Kidney tubule cell (primary cell): ENCODE data around the gene PKM.
"Not testable (repeated sequence)": the region's sequence is repeated elsewhere in the genome, so short reads cannot be mapped to it uniquely, and the experiment has no call there.

Experiments used
- DNase-seq: peaks from one replicate; pipeline ENCODE4 v3.0.0-alpha.2; 2018; ENCODE audit warnings: low spot score

Gene PKM

DNA sequence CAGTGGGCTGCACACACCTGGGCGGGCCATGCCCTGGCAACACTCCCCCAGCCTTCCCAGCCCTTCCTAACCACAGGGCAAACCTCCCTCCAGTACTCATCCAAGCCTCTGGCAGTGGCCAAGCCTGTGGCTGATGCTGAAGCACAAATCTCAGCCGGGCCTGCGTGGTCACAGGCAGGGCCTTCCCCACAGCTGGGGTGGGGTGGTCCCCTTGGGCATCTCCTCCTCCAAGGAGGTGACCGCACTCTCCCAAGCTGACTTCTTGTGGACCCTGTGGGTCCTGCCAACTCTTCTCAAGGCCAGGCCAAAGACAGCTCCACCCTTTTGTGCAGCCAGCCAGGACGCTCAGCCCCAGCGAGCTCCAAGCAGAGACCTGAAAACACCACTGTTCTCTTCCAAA, 54.8 kb downstream of the PKM start:
- DNase-seq, result no peak

DNA sequence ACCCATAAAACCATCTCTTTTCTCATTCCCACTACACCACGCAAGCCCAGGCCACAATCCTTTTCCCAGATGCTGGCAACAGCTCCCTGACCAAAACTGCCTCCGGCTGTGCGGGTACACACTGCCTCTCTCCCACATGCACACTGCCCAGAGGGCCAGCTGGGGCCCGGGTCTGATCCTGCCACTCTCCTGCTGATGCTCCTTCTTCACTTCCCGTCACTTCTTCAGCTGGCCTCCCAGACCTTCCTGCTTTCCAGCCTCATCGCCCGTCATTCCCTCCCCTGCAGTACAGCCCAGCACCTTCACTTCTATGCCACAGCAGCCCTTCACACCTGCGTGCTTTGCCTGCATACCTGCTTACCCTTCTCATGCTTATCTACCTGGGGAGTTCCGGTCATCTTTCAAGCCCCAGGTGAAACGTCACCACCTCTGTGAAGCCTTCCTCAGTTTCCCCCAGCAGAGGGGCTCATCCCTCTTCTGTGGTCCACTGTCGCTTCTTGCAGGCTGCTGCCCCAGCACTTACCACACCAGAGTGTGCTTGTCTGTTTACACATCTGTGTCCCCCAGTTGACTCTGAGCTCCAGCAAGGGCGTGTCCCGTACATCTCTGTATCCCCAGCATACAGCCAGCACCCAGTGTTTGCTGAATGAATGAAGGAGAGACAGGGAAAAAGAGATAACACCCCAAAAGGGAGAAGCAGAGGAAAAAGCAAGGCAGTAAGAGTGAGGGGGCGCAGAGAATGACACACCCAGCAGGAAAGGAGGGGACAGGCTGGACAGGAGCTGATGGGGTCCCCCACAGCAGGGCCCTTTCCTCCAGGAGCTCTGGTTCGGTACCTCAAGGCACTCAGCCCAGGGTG, 55.6 kb downstream of the PKM start:
- DNase-seq, result no peak

DNA sequence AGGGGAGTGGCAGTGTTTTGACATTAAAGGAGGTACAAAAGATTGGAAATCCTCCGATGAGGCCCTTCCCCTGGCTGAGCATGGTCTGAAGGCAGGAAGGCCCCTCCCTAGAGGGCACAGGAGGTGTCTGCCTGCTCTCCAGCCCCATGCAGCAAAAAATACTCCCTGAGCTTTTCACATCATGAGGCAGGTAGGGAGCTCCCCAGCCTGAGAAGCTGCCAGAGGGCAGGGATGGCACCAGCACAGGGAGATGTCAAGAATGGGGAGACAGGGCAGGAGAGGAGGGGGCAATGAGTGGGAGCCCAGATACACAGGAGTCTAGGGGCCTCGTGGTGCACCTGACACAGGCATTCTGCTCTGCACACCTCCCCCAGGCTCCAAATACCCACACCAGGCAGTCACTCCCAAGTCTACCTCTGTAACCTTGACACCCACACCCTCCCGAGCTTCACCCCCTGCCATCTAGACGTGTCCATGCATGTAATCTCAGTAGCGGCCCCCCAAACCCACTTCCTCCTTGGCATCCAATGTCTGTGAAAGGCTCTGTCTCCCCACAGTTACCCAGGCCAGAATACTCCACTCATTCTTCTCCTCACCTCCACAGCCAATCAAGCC, 56.3 kb downstream of the PKM start:
- DNase-seq, result no peak

DNA sequence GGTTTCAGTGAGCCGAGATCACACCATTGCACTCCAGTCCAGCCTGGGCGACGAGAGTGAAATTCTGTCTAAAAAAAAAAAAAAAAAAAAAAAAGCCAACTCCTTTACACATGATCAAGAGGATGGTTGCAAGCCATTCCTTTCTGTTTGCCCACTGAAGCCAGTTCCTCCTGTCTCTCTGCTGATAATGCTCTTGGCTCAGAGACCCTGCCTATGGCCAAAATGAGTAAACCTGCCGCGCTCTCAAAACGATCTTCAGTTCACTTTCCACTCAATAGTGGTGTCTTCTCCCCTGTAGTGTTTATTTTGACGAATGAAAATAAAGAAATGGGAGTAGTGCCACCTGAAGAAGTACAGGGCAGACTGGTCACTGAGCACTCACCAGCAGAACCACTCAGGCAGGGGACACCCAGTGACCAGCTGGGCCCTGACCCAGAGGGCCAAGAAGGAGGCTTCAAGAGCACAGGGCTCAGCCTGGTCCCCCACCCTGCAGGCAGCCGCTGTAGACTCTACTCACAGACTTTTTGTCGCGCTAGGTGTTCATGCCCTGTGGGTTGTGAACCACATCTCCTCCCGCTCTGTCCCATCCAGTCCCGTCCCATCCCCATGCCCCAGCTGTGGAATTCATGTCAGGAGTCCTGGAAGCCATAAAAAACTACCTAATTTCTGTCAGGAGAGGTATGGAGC, 57.0 kb downstream of the PKM start:
- no peak for DNase-seq

DNA sequence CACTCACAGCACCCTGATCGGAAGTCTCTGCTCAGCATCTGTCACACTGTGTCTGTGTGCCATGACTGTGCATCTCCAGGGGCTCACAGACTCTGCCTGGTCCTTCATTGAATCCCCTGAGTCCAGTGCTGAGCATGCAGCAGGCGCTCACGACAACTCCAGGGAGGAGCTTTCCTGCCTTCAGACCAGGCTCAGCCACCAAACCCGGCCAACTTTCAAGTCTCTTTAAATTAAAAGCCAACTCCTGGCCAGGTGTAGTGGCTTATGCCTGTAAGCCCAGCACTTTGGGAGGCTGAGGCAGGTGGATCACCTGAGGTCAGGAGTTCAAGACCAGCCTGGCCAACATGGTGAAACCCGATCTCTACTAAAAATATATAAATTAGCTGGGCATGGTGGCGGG, 57.6 kb downstream of the PKM start:
- DNase-seq, result no peak

DNA sequence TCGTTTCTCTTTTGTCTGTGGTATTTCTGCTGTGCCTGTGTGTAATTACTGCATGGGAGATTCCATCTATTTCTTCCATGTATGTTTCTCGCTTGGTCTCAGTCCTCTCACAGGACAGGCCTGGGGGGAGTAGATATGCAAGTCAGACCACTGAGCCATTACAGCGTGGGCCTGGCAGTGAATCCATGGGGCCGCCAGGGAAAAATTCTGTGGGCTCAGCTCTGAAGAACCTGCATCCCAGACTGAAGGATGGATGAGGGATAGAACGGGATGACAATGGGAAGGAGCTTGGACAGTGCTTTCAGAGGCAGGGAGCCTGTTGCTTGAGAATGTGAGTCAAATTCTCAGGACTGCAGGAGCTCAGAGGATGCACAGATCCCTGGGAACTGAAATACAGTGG, 58.2 kb downstream of the PKM start:
- no peak for DNase-seq

DNA sequence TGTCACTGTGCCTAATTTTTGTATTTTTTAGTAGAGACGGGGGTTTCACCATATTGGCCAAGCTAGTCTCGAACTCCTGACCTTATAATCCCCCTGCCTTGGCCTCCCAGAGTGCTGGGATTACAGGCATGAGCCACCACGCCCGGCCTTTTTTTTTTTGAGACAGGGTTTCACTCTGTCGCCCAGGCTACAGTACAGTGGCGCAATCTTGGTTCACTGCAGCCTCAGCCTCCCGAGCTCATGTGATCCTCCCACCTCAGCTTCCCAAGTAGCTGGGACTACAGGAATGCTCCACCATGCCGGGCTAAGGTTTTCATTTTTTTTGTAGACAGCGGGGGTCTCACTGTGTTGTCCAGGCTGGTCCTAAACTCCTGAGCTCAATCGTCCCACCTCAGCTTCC, 59.0 kb downstream of the PKM start:
- not testable (repeated sequence) for DNase-seq

DNA sequence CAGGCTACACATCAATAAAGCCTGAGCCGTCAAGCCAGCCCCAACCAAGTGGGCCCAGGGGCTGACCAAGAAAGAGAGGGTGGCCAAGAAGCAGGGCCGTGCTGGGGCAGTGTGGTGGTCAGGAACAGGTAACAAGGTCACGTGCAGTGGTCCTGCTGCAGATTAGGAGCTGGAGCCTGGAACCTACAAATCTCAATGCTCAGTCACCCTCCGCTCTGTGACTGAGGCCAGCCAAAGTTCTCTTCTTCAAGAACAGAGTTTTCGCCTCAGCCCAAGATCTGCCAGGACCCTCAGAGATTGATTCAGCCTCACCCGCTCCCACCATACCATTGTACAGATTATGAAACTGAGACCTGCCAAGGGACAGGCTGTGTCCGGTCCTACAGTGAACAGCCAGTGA, 60.3 kb downstream of the PKM start:
- DNase-seq, result no peak

DNA sequence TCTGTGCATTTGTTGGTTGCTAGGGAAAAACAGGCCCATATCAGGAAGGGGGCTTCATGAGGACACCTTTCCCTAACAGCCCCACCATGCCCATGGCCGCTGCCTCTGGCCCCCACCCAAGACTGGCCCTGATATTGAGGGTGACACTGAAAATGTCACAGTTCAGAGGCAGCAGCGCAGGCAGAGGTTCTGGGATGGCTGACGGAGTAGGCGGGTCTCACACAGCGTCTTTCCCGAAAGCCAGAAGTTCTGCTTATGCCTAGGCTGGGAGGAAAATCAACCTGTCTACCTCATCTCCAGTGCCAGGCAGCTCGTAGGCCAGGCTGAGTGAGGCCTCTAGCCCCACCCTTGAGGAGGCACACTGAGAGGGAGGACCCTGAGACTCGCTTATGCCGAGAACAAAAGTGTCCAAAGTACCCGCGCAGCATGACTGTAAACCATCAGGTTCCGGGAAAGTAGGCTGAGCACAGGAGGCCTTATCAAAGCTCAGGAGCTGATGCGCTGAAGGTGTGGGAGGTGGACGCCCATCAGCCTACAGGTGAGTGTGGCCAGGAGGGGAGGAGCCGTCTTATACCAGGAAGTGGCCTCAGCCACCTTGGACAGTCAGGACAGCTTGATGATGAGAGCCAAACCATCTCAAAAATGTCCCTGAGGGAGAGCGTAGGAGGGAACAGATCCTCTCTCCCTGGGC, 60.9 kb downstream of the PKM start:
- DNase-seq, result no peak

DNA sequence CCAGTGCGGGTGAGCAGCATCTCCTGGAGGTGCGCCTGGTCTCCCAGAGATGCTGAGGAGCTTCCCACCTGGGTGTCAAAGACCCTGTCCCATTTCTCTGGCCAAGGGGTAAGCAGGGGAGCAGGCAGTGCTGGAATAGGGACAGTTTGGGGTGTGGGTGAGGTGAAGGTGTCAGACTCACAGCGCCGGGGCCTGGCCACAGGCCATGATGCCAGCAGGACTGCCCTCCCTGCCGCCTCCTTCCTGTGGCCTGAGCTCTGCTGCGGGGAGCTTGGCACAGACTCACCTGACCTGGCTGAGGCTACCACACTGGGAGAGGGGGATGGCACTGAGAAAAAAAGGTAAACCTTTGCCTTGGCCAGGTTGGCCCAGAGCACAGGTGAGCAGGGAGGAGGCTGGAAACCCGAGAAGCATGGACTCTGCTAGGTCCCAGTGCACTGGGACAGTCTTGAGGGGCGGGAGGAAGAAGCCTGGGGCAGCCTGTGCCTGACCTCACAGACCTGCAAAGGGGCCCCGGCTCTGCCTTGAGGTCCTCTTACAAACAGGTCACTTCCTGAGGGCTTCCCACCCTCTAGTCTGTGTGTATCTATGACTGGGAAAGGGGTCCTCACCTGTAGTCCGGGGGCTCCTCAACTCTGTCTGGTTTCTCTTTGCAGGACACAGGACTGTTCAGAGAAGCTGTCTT, 61.6 kb downstream of the PKM start:
- DNase-seq, result no peak

DNA sequence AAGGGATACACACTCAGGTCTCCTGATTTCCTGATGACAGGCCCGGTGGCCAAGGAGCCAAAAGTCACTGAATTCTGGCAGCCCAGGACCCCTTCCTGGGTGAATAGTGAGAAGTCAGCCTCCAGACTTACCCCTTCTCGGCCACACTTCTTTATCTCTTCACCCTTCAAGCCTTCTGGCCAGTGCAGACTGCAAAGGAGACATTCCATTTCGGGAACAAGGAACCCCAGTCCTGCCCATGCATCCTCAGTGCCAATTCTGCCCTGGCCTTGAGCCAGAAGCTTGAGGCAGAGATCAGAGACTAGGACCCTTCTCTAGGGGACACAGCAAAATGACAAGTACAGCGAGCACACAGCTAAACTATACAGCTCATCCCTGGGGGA, 62.2 kb downstream of the PKM start:
- no peak for DNase-seq

DNA sequence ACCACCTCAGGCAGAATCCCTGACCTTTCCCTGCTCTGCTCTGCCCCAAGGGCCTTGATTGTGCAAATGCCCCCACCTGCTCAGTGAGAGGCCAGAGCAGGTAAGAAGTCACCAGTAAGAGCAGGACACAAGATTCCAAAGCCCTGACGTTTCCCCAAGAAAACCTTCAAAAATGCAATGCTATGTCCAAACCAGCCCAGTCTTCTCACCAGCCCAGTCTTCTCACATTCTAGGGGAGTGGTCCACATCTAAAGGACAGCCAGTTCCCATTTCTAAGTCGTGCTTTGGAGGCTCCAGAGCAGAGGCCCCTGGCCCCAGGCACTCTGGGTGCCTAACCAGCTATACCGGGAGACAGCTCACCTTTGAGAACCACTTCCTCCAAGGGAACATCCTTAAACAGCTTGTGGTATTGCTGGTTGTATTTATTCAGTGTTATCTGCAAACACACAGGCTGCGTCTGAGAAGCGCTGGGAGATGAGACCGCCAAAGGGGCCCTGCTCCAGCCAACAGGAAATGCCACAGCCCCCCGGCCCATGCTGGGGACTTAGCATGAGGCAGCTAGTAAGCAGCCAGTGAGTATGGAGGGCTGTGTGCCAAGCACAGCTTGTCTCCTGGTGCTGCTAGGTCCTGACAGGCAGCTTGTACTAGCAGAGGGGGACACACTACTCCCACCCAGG, 62.7 kb downstream of the PKM start:
- DNase-seq, result peak; percentile 47

DNA sequence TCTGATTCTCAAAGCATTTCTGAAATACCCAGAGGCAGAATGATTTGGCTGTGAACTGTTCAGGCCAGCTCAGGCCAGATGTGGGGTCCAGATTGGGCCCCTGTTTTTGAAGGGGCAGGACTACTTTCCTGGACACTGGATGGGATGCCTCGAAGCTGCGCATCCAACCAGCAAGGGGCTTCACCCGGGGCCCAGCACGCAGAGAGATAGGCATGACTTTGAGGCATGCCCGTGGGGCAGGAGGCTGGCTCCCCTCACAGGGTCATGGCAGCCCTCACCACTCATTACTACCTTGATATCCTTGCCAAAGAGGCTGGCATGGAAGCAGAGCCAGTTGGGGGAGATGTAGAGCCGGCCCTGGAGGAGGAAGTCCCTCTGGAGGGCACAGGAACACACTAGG, 63.5 kb downstream of the PKM start:
- DNase-seq, result no peak

DNA sequence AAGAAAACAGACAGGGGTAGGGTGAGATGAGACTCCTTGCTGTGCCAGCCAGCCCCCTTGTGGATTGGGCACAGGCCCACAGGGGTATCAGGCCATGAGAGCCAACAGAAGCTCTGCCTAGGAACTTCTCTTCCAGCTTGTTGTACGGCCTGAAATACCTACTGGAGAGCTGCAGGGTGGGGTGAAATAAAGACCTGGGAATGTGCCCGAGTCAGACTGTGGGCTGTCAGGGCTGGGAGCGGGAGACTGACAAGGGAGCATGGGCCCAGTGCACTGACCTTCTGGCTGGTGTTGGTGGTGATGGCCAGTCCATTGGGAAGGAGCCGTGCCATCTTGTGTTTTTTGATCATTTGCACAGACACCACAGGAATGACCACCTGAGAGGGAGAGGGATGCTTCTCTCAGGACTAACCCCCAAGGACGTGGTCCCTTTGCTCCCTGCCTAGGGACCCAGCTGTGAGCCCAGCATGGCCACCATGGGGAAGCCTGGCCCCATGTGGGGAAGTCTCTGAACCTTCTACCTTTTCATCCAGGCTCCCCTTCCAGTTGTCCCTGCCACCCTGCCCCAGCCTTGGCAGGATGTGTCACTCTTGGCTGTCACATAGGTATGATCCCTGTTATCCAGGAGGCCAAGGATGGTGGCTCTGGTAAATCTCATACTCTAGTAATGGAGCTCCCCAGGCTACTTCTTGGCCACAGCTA, 64.1 kb downstream of the PKM start:
- no peak for DNase-seq

DNA sequence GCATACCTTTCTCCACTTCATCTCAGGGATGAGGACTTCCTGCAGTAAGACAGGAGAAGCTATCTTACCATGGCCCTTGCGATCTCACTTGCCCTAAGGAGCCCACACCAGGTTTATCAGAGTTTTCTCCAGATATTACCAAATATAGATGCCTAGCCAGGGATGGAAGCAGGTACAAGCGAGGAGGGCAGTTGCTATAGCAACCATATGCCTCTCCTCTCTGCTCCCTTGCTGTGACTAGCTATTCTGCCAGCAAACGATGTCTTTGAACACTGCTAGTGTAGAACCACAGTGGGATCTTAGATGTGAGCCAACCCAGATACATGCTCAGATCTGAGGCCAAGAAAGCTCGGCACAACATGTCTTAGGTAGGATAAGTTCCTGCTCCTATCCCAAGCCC, 67.3 kb downstream of the PKM start:
- DNase-seq, result no peak

DNA sequence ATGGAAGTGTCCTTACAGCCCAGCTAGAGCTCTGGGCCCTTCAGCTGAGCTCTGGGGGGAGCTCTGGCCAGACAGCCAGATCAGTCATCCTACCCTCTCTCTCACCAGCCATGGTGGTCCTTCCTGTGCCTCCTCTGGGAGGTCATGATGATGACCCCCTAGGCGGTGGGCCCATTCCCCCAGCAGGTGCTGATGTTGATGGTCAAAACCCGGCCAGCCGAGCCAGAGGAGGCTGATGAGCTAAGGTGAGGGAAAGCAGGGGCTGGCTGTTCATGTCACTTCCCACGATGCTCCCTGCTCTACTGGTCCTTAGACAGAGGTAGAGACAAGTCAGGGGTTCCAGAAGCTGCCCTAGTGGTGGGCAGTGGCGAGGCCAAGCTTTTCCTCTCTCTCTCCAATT, 68.4 kb downstream of the PKM start:
- DNase-seq, result no peak

DNA sequence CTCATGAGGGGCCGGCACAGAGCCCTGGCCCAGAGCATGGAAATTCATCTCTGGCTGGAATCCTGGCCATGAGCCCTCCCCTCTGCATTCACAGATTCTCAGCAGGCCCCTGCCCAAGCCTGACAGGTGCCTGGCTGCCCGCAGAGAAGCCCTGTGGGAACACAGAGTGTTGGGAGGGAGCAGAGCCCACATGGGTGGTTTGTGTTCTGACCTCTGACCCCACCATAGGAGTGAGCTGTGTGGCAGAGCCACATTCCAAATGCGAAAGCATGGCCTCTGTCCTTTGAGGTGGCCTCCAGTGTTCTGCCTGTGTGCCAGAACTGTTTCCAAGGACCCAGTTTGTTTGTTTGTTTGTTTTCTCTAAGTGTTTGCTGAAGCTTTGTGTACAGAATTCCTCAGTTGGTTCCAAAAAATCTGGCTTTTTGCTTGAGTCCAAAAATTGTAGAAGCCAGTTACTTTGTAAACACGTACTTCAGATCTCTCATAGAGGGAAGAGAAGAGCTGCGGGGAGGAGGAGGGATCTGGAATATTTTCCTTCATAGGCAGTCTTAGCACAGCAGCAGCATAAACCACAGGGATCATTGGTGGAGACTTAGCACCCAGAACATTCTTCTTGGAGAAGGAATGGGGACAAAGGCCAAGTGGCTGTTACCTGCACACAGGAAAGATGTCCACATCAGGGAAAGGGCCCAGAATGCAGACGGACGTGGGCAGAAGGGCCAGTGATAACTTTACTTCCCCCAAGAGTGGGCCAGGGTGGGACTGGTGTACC, 69.4 kb downstream of the PKM start:
- DNase-seq, result no peak

DNA sequence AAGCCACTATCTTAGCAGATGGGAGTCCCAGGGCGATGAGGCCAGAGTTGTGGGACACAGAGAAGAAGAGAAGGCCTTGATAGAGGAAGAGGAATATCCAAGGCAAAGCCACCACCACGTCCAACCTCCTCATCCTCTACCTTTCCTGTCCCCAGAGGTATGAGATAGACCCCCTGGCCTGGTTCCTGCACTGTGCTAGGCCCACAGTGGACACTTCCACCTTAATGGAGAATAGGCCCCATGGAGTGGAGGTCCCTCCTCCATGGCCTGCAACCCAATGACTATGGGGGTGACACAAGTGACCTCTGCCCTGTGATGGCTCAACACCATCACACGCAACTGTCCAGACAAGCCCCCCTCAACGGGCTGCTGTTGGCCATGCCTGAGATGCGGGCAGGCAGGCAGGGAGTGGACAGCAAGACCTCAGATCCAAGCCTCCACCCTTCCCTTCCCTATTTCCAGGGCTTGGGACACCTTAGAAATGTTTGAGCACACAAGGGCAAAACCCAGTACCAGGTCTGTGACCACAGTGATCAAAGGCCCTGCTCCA, 70.2 kb downstream of the PKM start:
- DNase-seq, result no peak

DNA sequence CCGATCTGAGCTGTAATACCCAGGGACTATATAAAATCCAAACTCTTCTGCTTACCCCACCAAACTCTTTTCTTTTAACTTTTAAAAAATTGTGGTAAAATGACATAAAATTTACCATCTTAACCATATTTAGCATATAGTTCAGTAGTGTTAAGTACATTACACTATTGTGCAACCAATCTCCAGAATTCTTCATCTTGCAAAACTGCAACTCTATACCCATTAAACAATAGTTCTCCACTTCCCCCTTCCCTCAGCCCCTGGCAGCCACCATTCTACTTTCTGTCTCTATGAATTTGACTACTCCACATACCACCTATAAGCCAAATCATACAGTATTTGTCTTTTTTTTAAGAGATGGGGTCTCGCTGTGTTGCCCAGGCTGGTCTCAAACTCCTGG, 74.1 kb downstream of the PKM start:
- no peak for DNase-seq
